ENCODE results near the gene C21orf58. TPM values are rescaled to one million over a fixed set of nuclear protein-coding genes. Genes with fewer than 3 reads are reported as not detected.

Gene C21orf58
- total RNA-seq, 2 donors from 2014 or later = 19.6 to 37.4 TPM

- peaks cover 38% of the 10 kb centered on the region for H3K36me3 Mint-ChIP-seq (ENCODE audit: low read depth)
- peaks cover 5% of the 10 kb centered on the region for H3K9me3 ChIP-seq (ENCODE audit: control insufficient read depth, low read length)
- no peak for DNase-seq
- peak within 1 kb of the TSS; percentile 91 for H3K9ac ChIP-seq (ENCODE audit: extremely low read depth, low read length, poor library complexity, severe bottlenecking)
- no peaks in the 10 kb centered on the region for H3K4me1 ChIP-seq (ENCODE audit: control insufficient read depth, insufficient read depth, low read length)
- no peak for TF ChIP-seq CTCF (conservative IDR thresholded peaks at IDR 0.05)
- peak within 1 kb of the TSS; percentile 93 for H3K27ac Mint-ChIP-seq
- H3K4me1 Mint-ChIP-seq = peaks cover 26% of the 10 kb centered on the region
- peak within 1 kb of the TSS; percentile 85 for H3K27ac ChIP-seq (ENCODE audit: low read depth, low read length)
- peak within 1 kb of the TSS; percentile 76 for H3K4me3 Mint-ChIP-seq
- H3K27me3 ChIP-seq (ENCODE audit: control insufficient read depth, insufficient read depth, low read length, poor library complexity, severe bottlenecking) = no peaks in the 10 kb centered on the region
- no peaks in the 10 kb centered on the region for H3K9me3 Mint-ChIP-seq
- H3K27me3 Mint-ChIP-seq (ENCODE audit: insufficient read depth) = no peaks in the 10 kb centered on the region
- peak within 1 kb of the TSS; percentile 85 for H3K4me3 ChIP-seq (ENCODE audit: low read length)
- peaks cover 43% of the 10 kb centered on the region for H3K36me3 ChIP-seq (ENCODE audit: control insufficient read depth, insufficient read depth, low read length)
- WGBS, 2 experiments (ENCODE audit: insufficient coverage in 1 of 2, insufficient read length in 1 of 2) = 53 to 56% methylated on average over 6 of the region's 6 CpGs
These were observed 38.4 kb downstream of the C21orf58 start, which contains the start of gene MCM3AP for GRCh38 chr21:46285206-46285661. Gene MCM3AP (minus strand): TSS chr21:46285611. CDS start chr21:46285286, 325 bp downstream.

GRCh38 chr21:46284733-46285132 lies 38.9 kb downstream of the C21orf58 start:
- H3K36me3 Mint-ChIP-seq (ENCODE audit: low read depth) = peaks cover 42% of the 10 kb centered on the region
- TF ChIP-seq CTCF (conservative IDR thresholded peaks at IDR 0.05) = no peak
- H3K4me1 Mint-ChIP-seq = peaks cover 24% of the 10 kb centered on the region
- 93 to 95% methylated on average over 1 of the region's 1 CpG for WGBS, 2 experiments (ENCODE audit: insufficient coverage in 1 of 2, insufficient read length in 1 of 2)
- DNase-seq = no peak
- peak overlapping the region; percentile 2 for H3K27ac Mint-ChIP-seq
- Histone ChIP-seq H3K36me3 (ENCODE audit: control insufficient read depth, insufficient read depth, low read length) (peaks cover 47% of the 10 kb centered on the region), H3K9me3 (ENCODE audit: control insufficient read depth, low read length) (peaks cover 5% of the 10 kb centered on the region), H3K4me1 (ENCODE audit: control insufficient read depth, insufficient read depth, low read length) (no peaks in the 10 kb centered on the region), H3K4me3 (ENCODE audit: low read length) (peak overlapping the region; percentile 85), H3K27ac (ENCODE audit: low read depth, low read length) (no peak overlapping the region), H3K9ac (ENCODE audit: extremely low read depth, low read length, poor library complexity, severe bottlenecking) (peak overlapping the region; percentile 91), H3K27me3 (ENCODE audit: control insufficient read depth, insufficient read depth, low read length, poor library complexity, severe bottlenecking) (no peaks in the 10 kb centered on the region)
- H3K27me3 Mint-ChIP-seq (ENCODE audit: insufficient read depth) = no peaks in the 10 kb centered on the region
- H3K9me3 Mint-ChIP-seq = no peaks in the 10 kb centered on the region
- H3K4me3 Mint-ChIP-seq = peak overlapping the region; percentile 76

GRCh38 chr21:46284077-46284644 lies 39.5 kb downstream of the C21orf58 start:
- Histone ChIP-seq H3K4me3 (ENCODE audit: low read length) (peak overlapping the region; percentile 85), H3K9ac (ENCODE audit: extremely low read depth, low read length, poor library complexity, severe bottlenecking) (no peak overlapping the region), H3K27me3 (ENCODE audit: control insufficient read depth, insufficient read depth, low read length, poor library complexity, severe bottlenecking) (no peaks in the 10 kb centered on the region), H3K36me3 (ENCODE audit: control insufficient read depth, insufficient read depth, low read length) (peaks cover 53% of the 10 kb centered on the region), H3K9me3 (ENCODE audit: control insufficient read depth, low read length) (peaks cover 5% of the 10 kb centered on the region), H3K4me1 (ENCODE audit: control insufficient read depth, insufficient read depth, low read length) (no peaks in the 10 kb centered on the region), H3K27ac (ENCODE audit: low read depth, low read length) (no peak overlapping the region)
- H3K27me3 Mint-ChIP-seq (ENCODE audit: insufficient read depth) = no peaks in the 10 kb centered on the region
- H3K9me3 Mint-ChIP-seq = no peaks in the 10 kb centered on the region
- H3K4me1 Mint-ChIP-seq = peaks cover 24% of the 10 kb centered on the region
- H3K27ac Mint-ChIP-seq = peak overlapping the region; percentile 2
- H3K36me3 Mint-ChIP-seq (ENCODE audit: low read depth) = peaks cover 46% of the 10 kb centered on the region
- no peak for TF ChIP-seq CTCF (conservative IDR thresholded peaks at IDR 0.05)
- 95 to 99% methylated on average over 15 of the region's 15 CpGs for WGBS, 2 experiments (ENCODE audit: insufficient coverage in 1 of 2, insufficient read length in 1 of 2)
- DNase-seq = no peak
- H3K4me3 Mint-ChIP-seq = peak overlapping the region; percentile 42

Measured in endodermal cell (in vitro differentiated cells).